IMR-90 (cell line): ENCODE results near the gene GSDMA. TPM values are rescaled to one million over a fixed set of nuclear protein-coding genes. Genes with fewer than 3 reads are reported as not detected.
A peak's percentile ranks its signal among the peaks of the same experiment; 100 is the strongest.

Source experiments
- ATAC-seq: fragments of 200-7000 bp; cut with Tn5 transposase; 2 replicates; pipeline ENCODE4 v1.9.1; 2020; ENCODE audit warnings: low read depth, mild to moderate bottlenecking, moderate library complexity
- BruUV-seq: library from RNA; stranded (reverse); fragments of 400-500 nt; replicated peaks from 2 replicates; lab custom pipeline; 2021; lab: Mats Ljungman, UMichigan
- CTCF ChIA-PET: fragments of 300-600 bp; formaldehyde crosslinking; extraction: SDS; loops from one replicate; lab custom pipeline; 2021; ENCODE audit warnings: antibody characterized with exemption; lab: Yijun Ruan, JAX
- POLR2A ChIA-PET: fragments of 300-600 bp; sonication (Branson Sonifier 250); formaldehyde crosslinking; loops from one replicate; lab custom pipeline; 2022; ENCODE audit warnings: antibody characterized with exemption; ENCODE audit not compliant: unreplicated experiment; lab: Charles Lee
- DNase-seq: peaks from one replicate; pipeline ENCODE4 v3.0.0; 2013
- H2AFZ ChIP-seq: replicated peaks from 2 replicates; pipeline ENCODE3; 2013; ENCODE audit warnings: low read length, mild to moderate bottlenecking; ENCODE audit not compliant: poor library complexity
- H2AK5ac ChIP-seq: 2 replicates; pipeline ENCODE4 v1.6.1; 2013; ENCODE audit warnings: low read depth, low read length, inconsistent platforms
- H2AK9ac ChIP-seq: replicated peaks from 2 replicates; pipeline ENCODE3; 2013; ENCODE audit warnings: mild to moderate bottlenecking, low read depth, low read length, moderate library complexity; ENCODE audit not compliant: poor library complexity
- H2BK120ac ChIP-seq: 2 replicates; pipeline ENCODE4 v1.6.1; 2013; ENCODE audit warnings: low read depth, low read length, inconsistent platforms
- H2BK15ac ChIP-seq: 3 replicates; pipeline ENCODE4 v1.6.1; 2013; ENCODE audit warnings: low read depth, low read length, inconsistent platforms
- H2BK20ac ChIP-seq: 2 replicates; pipeline ENCODE4 v1.6.1; 2013; ENCODE audit warnings: low read depth, mild to moderate bottlenecking, inconsistent platforms, low read length, moderate library complexity
- H2BK5ac ChIP-seq: 2 replicates; pipeline ENCODE4 v1.6.1; 2013; ENCODE audit warnings: mild to moderate bottlenecking, low read depth, low read length, inconsistent platforms; ENCODE audit not compliant: poor library complexity, severe bottlenecking
- H3K14ac ChIP-seq: replicated peaks from 2 replicates; pipeline ENCODE4 v1.6.1; 2013; ENCODE audit warnings: low read depth, low read length, inconsistent platforms
- H3K18ac ChIP-seq: 2 replicates; pipeline ENCODE4 v1.6.1; 2013; ENCODE audit warnings: low read depth, low read length, control low read depth
- H3K23ac ChIP-seq: 2 replicates; pipeline ENCODE4 v1.6.1; 2013; ENCODE audit warnings: low read depth, low read length, inconsistent platforms
- H3K27ac ChIP-seq: 2 replicates; pipeline ENCODE4 v1.5.1; 2013; ENCODE audit warnings: mild to moderate bottlenecking, control low read depth, low read length; ENCODE audit not compliant: insufficient read depth
- H3K27me3 ChIP-seq: 2 replicates; pipeline ENCODE4 v1.6.1; 2013; ENCODE audit warnings: low read length; ENCODE audit not compliant: control insufficient read depth, insufficient read depth
- H3K36me3 ChIP-seq: 2 replicates; pipeline ENCODE4 v1.6.1; 2013; ENCODE audit warnings: low read length, mixed read lengths; ENCODE audit not compliant: control insufficient read depth, insufficient read depth
- H3K4ac ChIP-seq: 2 replicates; pipeline ENCODE4 v1.6.1; 2013; ENCODE audit warnings: low read depth, low read length, inconsistent platforms
- H3K4me1 ChIP-seq: 2 replicates; pipeline ENCODE4 v1.6.1; 2013; ENCODE audit warnings: low read length, mixed read lengths; ENCODE audit not compliant: control insufficient read depth, insufficient read depth
- H3K4me2 ChIP-seq: 2 replicates; pipeline ENCODE4 v1.6.1; 2013; ENCODE audit warnings: low read depth, mild to moderate bottlenecking, control low read depth, low read length, moderate library complexity
- H3K4me3 ChIP-seq: 2 replicates; pipeline ENCODE4 v1.5.1; 2013; ENCODE audit warnings: low read depth, mild to moderate bottlenecking, control low read depth, low read length, moderate library complexity; ENCODE audit not compliant: insufficient read depth
- H3K56ac ChIP-seq: 2 replicates; pipeline ENCODE4 v1.6.1; 2013; ENCODE audit warnings: low read length, inconsistent platforms; ENCODE audit not compliant: insufficient read depth; ENCODE audit errors: extremely low read depth
- H3K79me1 ChIP-seq, 2 experiments: 2 replicates each; pipeline ENCODE4 v1.6.1; 2013; ENCODE audit warnings: low read length in 2 of 2, inconsistent platforms in 1 of 2, low read depth in 1 of 2
- H3K9ac ChIP-seq: 2 replicates; pipeline ENCODE4 v1.6.1; 2013; ENCODE audit warnings: low read depth, low read length, control low read depth
- H3K9me1 ChIP-seq: 2 replicates; pipeline ENCODE4 v1.6.1; 2013; ENCODE audit warnings: low read length, inconsistent platforms; ENCODE audit not compliant: insufficient read depth
- H3K9me3 ChIP-seq: 2 replicates; pipeline ENCODE4 v1.6.1; 2013; ENCODE audit warnings: low read length; ENCODE audit not compliant: control insufficient read depth, insufficient read depth
- H4K20me1 ChIP-seq: 2 replicates; pipeline ENCODE4 v1.6.1; 2013; ENCODE audit warnings: low read length, inconsistent platforms; ENCODE audit not compliant: insufficient read depth
- H4K5ac ChIP-seq: 2 replicates; pipeline ENCODE4 v1.6.1; 2013; ENCODE audit warnings: mild to moderate bottlenecking, low read depth, low read length, control low read depth
- H4K8ac ChIP-seq, 2 experiments: 2 replicates each; pipeline ENCODE4 v1.6.1; 2013; ENCODE audit warnings: low read depth in 2 of 2, low read length in 2 of 2, control low read depth in 1 of 2, inconsistent platforms in 1 of 2
- H4K91ac ChIP-seq: 2 replicates; pipeline ENCODE4 v1.6.1; 2013; ENCODE audit warnings: low read depth, low read length, inconsistent platforms; ENCODE audit not compliant: insufficient read depth
- FOS ChIP-seq: fragments of 150-350 bp; IDR thresholded peaks from 2 replicates; pipeline ENCODE4 v1.6.1; 2016; ENCODE audit warnings: low read depth, low read length
- MAZ ChIP-seq: IDR thresholded peaks from 2 replicates; pipeline ENCODE4 v1.6.1; 2012; ENCODE audit warnings: low read depth, mild to moderate bottlenecking, low read length, improper control_type of control experiment, moderate library complexity, borderline replicate concordance
- POLR2A ChIP-seq: IDR thresholded peaks from 2 replicates; pipeline ENCODE4 v1.6.1; 2012; ENCODE audit warnings: mild to moderate bottlenecking, low read depth, low read length
- WGBS, 2 experiments: methylation state at CpG; one replicate each; pipeline versions ENCODE4 v1.1.5 to v1.1.7; 2013; ENCODE audit warnings: missing lambda C conversion rate in 2 of 2; ENCODE audit not compliant: insufficient read length in 1 of 2; ENCODE audit errors: extremely low coverage in 2 of 2; 5-methylcytosine and 5-hydroxymethylcytosine counted together
- dilution Hi-C: fragments of 300-500 bp; cut with HindIII; formaldehyde crosslinking; loops from one replicate; pipeline ENCODE4 v1.14.3; 2018; ENCODE audit warnings: low sequenced_read_pairs; ENCODE audit not compliant: unreplicated experiment
- in situ Hi-C: fragments of 300-500 bp; cut with MboI; formaldehyde crosslinking; loops from 3 replicates; pipeline ENCODE4 v1.14.3; 2019; ENCODE audit warnings: low sequenced_read_pairs, inconsistent platforms, mixed read lengths
- intact Hi-C: fragments of 100-400 bp; cut with micrococcal nuclease; formaldehyde crosslinking; loops from 2 replicates; pipeline ENCODE4 v1.10.0; 2022
- polyA plus RNA-seq, 3 experiments: library from polyadenylated mRNA; depleted of rRNA; stranded (reverse); fragments of >200 nt; gene quantifications; 2 replicates each; pipeline ENCODE4 v1.2.3, GENCODE V29; 2012; ENCODE audit warnings: low replicate concordance in 1 of 3
- total RNA-seq: library from RNA; depleted of rRNA; stranded (reverse); fragments of >200 nt; gene quantifications from 2 replicates; pipeline ENCODE4 v1.2.3, GENCODE V29; 2012

GSDMA gene
- total and polyA plus RNA-seq, 2 of the 4 experiments (the other 2 are of a cell fraction): not detected

GRCh38 chr17:40021451-40021971 lies 58.7 kb downstream of the GSDMA start:
- Histone ChIP-seq H4K8ac (peak overlapping the region in 1 of 2 experiments; percentile 77; a peak in 1 of 4 replicates), H2AK9ac (peak overlapping the region; percentile 88), H3K4ac (peak overlapping the region; percentile 61; the same call in 1 of the 2 replicates), H3K4me3 (no peak overlapping the region), H3K56ac (peak overlapping the region; percentile 50; the same call in 1 of the 2 replicates), H2AFZ (peak overlapping the region; percentile 28), H3K36me3 (peaks cover 30% of the 10 kb centered on the region), H3K79me1 (0 out of 4 replicates have a peak, but pooled peaks cover 0 to 6% of the 10 kb centered on the region in 2 experiments), H2BK15ac (no peak overlapping the region), H4K91ac (peak overlapping the region; percentile 71; the same call in 1 of the 2 replicates), H3K14ac (peak overlapping the region; percentile 95), H3K9me1 (peaks cover 2% of the 10 kb centered on the region; the same call in 1 of the 2 replicates), H3K27me3 (no peaks in the 10 kb centered on the region), H2AK5ac (peak overlapping the region; percentile 90), H3K9me3 (no peaks in the 10 kb centered on the region), H2BK5ac (peak overlapping the region; percentile 52), H2BK120ac (peak overlapping the region; percentile 89), H3K4me2 (no peak overlapping the region), H4K5ac (no peak overlapping the region; the same call in 1 of the 2 replicates), H3K4me1 (peaks cover 36% of the 10 kb centered on the region), H2BK20ac (peak overlapping the region; percentile 59; the same call in 1 of the 2 replicates), H3K9ac (no peak overlapping the region), H3K23ac (peak overlapping the region; percentile 88; the same call in 1 of the 2 replicates), H4K20me1 (no peaks in the 10 kb centered on the region), H3K18ac (no peak overlapping the region; the same call in 1 of the 2 replicates), H3K27ac (peak overlapping the region; percentile 46; the same call in 1 of the 2 replicates)
- peak; percentile 51; the same call in 1 of the 2 replicates for TF ChIP-seq MAZ
- 0 out of 2 replicates have a peak, but pooled peaks have one; percentile 2 for TF ChIP-seq FOS
- no peak for TF ChIP-seq POLR2A
- ChIA-PET POLR2A (no interaction called here), CTCF (interaction anchor here (0.5 to 1.5 kb wide), 5 partner anchors 8 to 1830 kb away, joined by 3 to 5 read pairs (median 4); no protein-coding TSS in a partner anchor)
- dilution Hi-C loops (no loop called here), in situ Hi-C loops (loop anchor here (10.0 kb wide), 1 partner anchor 263 kb away; the partner anchor contains the start of gene CDC6), intact Hi-C loops (no loop called here)
- DNase-seq (peak; percentile 61), ATAC-seq (peak; percentile 71)
- no TSS peak for BruUV-seq
- WGBS, 2 experiments: 31% methylated on average over 2 of the region's 9 CpGs; no CpG with 5 or more reads in 1 of the 2 experiments
